ENCODE measurements around the gene ABLIM3.

GRCh38 chr5:149093625-149094024 is 47.7 kb upstream of the ABLIM3 start:
- TF ChIP-seq MYC (IDR thresholded peaks at IDR 0.05; ENCODE audit: insufficient read depth, insufficient read length, insufficient replicate concordance, low read length, severe bottlenecking) (no peak), POLR2AphosphoS5 (IDR thresholded peaks at IDR 0.05; ENCODE audit: low read length) (no peak), ZNF274 (IDR thresholded peaks at IDR 0.05; ENCODE audit: insufficient read depth, insufficient read length) (no peak), ATF2 (IDR thresholded peaks at IDR 0.05; ENCODE audit: low read length) (no peak), BHLHE40 (IDR thresholded peaks at IDR 0.05; ENCODE audit: borderline replicate concordance in 1 of 2, low read depth in 2 of 2, low read length in 1 of 2) (no peak)
- TF ChIP-seq, protein P1, sequence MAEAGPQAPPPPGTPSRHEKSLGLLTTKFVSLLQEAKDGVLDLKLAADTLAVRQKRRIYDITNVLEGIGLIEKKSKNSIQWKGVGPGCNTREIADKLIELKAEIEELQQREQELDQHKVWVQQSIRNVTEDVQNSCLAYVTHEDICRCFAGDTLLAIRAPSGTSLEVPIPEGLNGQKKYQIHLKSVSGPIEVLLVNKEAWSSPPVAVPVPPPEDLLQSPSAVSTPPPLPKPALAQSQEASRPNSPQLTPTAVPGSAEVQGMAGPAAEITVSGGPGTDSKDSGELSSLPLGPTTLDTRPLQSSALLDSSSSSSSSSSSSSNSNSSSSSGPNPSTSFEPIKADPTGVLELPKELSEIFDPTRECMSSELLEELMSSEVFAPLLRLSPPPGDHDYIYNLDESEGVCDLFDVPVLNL (IDR thresholded peaks at IDR 0.05; ENCODE audit: low read depth, low read length): no peak
- TF ChIP-seq, protein P2, sequence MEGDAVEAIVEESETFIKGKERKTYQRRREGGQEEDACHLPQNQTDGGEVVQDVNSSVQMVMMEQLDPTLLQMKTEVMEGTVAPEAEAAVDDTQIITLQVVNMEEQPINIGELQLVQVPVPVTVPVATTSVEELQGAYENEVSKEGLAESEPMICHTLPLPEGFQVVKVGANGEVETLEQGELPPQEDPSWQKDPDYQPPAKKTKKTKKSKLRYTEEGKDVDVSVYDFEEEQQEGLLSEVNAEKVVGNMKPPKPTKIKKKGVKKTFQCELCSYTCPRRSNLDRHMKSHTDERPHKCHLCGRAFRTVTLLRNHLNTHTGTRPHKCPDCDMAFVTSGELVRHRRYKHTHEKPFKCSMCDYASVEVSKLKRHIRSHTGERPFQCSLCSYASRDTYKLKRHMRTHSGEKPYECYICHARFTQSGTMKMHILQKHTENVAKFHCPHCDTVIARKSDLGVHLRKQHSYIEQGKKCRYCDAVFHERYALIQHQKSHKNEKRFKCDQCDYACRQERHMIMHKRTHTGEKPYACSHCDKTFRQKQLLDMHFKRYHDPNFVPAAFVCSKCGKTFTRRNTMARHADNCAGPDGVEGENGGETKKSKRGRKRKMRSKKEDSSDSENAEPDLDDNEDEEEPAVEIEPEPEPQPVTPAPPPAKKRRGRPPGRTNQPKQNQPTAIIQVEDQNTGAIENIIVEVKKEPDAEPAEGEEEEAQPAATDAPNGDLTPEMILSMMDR (IDR thresholded peaks at IDR 0.05 in 2 of 3, conservative IDR thresholded peaks at IDR 0.05 in 1 of 3; ENCODE audit: control insufficient read depth in 2 of 3, extremely low read depth in 1 of 3, insufficient read depth in 1 of 3, low read depth in 3 of 3, low read length in 3 of 3): no peak
- TF ChIP-seq, protein P3, sequence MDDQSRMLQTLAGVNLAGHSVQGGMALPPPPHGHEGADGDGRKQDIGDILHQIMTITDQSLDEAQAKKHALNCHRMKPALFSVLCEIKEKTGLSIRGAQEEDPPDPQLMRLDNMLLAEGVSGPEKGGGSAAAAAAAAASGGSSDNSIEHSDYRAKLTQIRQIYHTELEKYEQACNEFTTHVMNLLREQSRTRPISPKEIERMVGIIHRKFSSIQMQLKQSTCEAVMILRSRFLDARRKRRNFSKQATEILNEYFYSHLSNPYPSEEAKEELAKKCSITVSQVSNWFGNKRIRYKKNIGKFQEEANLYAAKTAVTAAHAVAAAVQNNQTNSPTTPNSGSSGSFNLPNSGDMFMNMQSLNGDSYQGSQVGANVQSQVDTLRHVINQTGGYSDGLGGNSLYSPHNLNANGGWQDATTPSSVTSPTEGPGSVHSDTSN (IDR thresholded peaks at IDR 0.05; ENCODE audit: insufficient replicate concordance, low read depth, low read length): no peak
